Medulla oblongata (tissue), 1 donor: ENCODE measurements around the gene FAM171A2.
A peak's percentile ranks its signal among the peaks of the same experiment; 100 is the strongest.
"Not testable (repeated sequence)": the region's sequence is repeated elsewhere in the genome, so short reads cannot be mapped to it uniquely, and the experiment has no call there.

Experiments
- DNase-seq: peaks from one replicate; pipeline ENCODE4 v3.0.0-alpha.2; 2015; ENCODE audit errors: extremely low spot score

Gene FAM171A2

DNA sequence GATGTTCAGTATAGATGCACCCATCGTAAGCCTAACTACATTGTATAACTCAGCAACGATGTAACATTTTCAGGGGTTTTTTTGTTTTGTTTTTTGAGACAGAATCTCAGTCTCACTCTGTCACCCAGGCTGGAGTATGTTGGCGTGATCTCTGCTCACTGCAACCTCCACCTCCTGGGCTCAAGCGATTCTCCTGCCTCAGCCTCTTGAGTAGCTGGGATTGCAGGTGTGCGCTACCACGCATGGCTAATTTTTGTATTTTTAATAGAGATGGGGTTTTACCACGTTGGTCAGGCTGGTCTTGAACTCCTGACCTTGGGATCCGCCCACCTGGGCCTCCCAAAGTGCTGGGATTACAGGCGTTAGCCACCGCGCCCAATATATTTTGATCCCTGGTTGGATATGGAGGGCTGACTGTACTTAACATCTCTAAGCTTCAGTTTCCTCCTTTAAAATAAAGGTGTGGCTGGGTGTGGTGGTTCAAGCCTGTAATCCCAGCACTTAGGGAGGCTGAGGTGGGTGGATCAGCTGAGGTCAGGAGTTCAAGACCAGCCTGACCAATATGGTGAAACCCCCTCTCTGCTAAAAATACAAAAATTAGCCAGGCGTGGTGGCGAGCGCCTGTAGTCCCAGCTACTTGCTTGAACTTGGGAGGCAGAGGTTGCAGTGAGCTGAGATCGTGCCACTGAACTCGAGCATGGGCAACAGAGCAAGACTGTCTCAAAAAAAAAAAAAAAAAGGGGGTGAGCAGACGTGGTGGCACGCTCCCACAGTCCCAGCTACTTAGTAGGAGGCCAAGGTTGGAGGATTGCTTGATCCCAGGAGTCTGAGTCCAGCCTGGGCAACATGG, 16.2 kb downstream of the FAM171A2 start:
- DNase-seq: not testable (repeated sequence)

DNA sequence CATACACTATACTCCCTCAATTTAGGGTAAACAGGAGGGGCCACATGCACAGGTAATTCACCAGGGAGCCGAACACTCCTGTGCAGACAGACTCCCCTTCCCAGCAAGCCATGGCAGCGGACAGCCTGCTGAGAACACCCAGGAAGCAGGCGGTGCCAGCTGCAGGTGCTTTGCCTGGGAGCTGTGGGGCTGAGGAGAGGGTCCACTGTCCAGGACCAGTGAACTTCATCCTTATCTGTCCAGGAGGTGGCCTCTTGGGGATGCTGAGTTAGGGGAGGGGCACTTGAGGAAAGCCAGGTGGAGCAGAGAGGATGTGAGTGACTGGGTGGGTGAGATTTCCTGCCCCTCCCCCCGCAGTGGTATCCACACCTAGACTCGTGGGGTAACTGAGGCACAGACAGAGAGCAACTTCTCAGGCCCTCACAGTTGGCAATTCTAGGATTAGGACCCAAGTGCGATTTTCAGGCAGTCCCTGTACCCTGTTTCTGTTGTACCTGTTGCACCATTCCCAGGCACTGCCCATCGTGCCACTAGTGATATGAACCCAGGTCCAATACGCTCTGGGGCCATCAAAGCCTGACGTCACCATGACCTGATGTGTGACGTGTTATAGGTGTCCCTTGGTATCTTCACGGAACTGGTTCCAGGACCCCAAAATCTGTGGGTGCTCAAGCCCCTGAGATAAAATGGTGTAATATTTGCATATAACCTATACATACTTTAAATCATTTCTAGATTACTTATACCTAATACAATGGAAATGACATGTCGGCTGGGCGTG, 17.4 kb downstream of the FAM171A2 start:
- DNase-seq: no peak

GRCh38 chr17:44345454-44346026, 18.1 kb downstream of the FAM171A2 start:
- peak; percentile 82 for DNase-seq

DNA sequence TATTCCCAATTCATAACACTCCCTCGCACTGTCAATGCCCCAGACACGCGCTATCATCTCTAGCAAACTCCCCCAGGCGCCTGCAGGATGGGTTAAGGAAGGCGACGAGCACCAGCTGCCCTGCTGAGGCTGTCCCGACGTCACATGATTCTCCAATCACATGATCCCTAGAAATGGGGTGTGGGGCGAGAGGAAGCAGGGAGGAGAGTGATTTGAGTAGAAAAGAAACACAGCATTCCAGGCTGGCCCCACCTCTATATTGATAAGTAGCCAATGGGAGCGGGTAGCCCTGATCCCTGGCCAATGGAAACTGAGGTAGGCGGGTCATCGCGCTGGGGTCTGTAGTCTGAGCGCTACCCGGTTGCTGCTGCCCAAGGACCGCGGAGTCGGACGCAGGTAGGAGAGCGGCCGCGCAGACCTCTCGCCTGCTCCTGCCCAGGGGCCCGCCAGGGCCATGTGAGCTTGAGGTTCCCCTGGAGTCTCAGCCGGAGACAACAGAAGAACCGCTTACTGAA, 18.7 kb downstream of the FAM171A2 start, which contains the start of gene GRN:
Gene GRN (plus strand): TSS at position 364 of the 515 bp plus-strand sequence. CDS start 3,863 bp downstream, outside the sequence.
- DNase-seq: peak; percentile 100

DNA sequence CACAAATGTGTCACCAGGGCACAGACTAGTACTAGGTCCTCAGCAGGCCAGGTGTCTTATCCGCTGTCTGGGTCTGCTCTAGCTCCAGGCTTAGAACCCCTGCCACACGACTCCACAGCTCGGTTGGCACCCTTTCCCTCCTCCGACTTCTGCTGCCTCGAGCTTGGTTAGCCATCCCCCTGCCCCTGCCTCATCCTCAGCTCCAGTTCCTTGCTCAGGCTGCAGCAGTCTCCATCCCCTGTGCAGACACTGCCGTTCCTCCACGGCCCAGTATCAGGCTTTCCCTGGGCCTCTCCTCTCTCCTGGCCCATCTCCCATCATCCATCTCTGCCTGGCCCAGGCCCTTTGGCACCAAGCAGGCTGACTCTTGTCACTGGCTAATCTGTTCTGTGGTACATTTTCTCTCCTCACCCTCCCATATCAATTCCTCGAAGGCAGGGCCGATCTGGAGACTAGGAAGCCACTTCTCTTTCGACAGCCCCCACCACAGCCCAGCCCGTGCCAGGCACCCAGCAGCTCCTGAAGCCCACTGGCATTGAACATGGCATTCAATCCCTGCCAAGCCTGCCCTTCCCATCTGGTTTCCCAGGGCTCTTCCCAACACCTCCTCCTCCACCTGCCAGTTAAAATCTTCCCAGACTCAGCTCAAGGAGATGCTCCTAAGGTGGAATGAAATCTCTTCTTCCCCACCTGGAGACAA, 20.0 kb downstream of the FAM171A2 start:
- no peak for DNase-seq

GRCh38 chr17:44340553-44340952, 23.1 kb downstream of the FAM171A2 start:
- DNase-seq: not testable (repeated sequence)

DNA sequence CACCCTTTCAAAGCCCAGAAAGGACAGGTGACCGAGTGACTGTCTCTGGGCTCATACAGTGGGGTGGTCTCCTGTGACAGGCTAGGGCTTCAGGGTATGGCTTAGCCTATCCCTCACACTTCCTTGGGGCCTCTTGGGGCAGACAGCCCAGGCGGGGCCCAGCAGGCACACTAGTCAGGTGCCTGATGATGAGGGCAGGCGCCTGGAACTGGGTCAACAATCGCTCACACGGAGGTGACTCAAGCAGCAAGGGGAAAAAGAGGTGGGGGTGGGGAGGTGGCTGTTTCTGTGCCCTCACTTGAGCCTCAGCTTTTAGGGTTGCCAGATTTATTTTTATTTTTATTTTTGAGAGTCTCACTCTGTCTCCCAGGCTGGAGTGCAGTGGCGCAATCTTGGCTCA, 25.0 kb downstream of the FAM171A2 start:
- no peak for DNase-seq

DNA sequence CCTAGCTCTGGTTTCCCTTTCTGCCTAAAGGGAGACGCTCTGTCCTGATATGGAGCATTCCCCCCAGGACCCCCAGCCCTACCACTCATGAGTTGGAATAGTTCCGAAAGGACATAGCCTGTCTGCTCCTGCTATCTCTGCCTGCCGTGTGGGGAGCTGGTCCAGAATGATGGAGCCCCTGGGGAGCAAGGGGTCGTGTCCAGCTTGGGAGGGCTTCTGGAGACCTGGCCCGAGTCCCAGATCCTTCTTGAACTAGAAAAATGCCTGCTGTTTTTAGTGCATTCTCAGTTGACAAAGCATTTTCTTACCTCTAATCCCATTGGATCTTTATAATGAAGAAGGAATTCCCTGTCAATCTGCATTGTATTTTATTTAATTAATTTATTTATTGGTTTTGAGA, 27.7 kb downstream of the FAM171A2 start:
- DNase-seq: no peak

DNA sequence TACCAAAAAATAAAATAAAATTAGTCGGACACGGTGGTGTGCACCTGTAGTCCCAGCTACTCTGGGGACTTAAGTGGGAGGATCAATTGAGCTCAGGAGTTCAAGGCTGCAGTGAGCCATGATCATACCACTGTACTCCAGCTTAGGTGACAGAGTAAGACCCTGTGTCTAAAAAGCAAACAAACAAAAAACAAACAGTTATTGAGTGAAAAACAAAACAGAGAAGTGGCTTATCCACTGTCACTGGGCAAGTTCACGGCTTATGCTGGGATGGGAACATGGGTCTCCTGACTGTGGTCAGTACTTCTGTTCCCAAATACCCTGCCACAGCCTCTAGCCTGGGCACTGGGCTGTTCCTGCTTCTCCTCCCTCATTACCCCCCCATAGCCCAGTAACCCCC, 28.1 kb downstream of the FAM171A2 start:
- no peak for DNase-seq

GRCh38 chr17:44334727-44335126, 28.9 kb downstream of the FAM171A2 start:
- DNase-seq: no peak

- no peak for DNase-seq
Observed at GRCh38 chr17:44334315-44334714, 29.3 kb downstream of the FAM171A2 start.

DNA sequence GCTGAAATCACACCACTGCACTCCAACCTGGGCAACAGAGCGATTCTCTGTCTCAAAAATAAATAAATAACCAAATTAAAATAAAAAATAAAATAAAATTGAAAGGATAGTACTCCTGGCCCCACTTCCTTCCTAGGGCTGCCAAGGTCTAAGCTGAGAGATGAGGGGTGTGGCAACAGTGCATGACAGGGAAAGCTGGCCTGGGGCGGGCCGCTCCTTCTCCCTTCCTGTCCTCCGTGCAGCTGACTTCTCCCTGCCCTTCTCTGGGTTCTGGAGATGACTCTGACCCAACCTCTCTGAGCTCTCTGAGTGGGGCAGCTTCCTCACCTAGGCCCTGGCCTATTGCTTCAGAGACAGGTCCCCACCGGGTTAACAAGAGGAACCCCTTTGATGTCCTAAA, 30.3 kb downstream of the FAM171A2 start:
- DNase-seq: no peak

GRCh38 chr17:44331249-44331760, 32.3 kb downstream of the FAM171A2 start:
- DNase-seq: peak; percentile 93

DNA sequence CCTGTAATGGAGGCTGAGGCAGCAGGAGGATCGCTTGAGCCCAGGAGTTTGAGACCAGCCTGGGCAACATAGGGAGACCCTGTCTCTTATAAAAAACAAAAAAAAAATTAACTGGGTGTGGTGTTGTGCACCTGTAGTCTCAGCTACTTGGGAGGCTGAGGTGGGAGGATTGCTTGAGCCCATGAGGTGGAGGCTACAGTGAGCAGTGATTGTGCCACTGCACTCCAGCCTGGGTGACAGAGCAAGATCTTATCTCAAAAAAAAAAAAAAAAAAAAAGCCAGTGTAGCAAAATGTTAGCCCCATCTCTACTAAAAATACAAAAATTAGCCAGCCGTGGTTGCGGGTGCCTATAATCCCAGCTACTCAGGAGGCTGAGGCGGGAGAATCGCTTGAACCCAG, 33.4 kb downstream of the FAM171A2 start:
- not testable (repeated sequence) for DNase-seq

GRCh38 chr17:44329516-44329915, 34.1 kb downstream of the FAM171A2 start:
- DNase-seq: not testable (repeated sequence)

DNA sequence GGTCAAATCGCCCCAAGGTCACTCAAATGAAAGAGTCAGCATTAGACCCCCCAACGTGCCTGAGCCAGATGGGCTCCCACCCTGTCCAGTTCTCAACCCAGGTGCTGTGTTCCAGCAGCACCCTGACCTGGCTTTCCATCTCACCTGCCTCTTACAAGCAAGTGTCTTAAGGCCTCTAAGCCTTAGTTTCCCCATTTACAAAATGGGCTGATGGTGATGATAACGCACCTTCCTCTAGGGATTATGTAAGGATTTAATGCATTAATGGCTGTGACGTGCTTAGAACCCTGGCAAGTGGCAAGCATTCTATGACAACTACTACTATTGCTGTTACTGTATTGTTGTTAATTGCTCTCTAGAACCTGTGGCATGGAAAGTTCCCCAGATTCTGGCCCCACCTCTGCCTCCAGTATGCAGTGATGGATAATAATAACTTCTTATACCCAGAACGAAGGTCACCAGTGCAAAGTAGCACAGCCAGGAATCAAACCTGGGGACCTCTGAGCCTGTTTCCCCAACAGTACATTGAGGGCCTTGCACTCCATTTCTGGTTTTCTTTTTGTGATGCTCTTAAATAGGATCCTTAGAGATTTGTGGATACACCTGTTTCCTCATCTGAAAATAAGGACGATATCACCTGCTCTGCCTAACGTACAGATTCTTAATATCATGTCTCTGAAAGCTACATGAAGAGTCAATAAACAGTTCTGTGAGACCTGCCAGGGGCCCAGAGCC, 35.8 kb downstream of the FAM171A2 start:
- no peak for DNase-seq

- peak; percentile 98 for DNase-seq
Observed at GRCh38 chr17:44326861-44327444, 36.7 kb downstream of the FAM171A2 start.

DNA sequence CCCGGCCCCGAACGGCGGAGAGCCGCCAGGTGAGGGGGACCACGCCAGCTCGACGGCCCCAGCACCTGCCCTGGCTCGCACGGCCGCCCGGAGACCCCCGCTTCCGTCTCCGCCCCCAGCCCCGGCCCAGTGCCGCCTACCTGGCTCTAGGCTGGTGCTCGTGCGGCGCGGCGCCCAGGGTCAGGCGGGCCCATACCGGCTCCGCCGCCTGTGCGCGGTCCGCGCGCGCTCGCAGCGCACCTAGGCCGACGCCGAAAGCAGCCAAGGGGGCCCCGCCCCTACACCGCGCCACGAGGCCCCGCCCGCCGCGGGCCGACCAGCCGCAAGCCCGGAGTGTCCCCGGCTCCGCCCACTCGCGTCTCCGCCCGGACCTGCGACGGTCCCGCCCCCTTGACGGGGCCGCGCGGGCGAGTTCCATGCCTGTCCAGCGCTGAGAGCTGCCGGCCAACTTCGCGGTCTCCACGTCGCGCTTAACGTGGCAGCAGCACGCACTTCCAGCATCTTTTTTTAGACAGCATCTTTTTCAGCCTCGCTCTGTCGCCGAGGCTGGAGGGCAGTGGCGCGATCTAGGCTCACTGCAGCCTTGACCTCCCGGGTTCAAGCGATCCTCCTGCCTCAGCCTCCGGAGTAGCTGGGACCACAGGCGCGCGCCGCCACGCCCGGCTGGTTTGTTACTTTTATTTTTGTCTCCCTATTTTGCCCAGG, 38.9 kb downstream of the FAM171A2 start, which contains the start of gene SLC25A39:
Gene SLC25A39 (minus strand): TSS at position 253 of the 705 bp plus-strand sequence. CDS start 1,261 bp downstream, outside the sequence.
- DNase-seq: peak; percentile 94

DNA sequence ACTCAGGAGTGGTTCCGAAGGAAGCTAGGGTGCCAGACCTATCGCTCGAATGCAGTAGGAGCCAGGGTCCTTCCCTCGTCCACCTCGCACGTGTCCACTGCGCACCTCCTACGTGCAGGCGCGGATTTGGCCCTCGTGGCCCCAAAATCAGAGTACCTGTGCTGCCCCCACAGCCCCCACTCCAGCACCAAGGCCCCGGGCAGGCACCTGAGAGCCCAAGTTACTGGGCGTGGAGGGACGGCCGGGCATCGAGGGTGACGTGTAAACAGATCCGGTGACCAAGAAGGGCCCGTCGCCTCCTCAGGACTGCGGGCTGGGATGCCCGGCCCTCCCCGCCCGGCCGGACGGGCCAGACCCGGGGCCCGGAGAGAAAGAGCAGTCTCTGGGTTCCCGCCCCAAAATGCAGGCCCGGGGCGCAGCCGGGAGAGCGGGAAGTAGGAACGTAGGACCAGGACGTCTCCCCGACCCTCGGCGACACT, 39.5 kb downstream of the FAM171A2 start:
- DNase-seq: no peak
